Right atrium auricular region (tissue), 2 donors: ENCODE measurements around the gene SLC25A53. TPM values are rescaled to one million over a fixed set of nuclear protein-coding genes. Genes with fewer than 3 reads are reported as not detected.

Source experiments
- total RNA-seq, 2 donors: library from RNA; depleted of rRNA; stranded (reverse); fragments of >200 nt; gene quantifications; one replicate each; pipeline ENCODE4 v1.1.0, GENCODE V29; 2016

SLC25A53 gene
- total RNA-seq, 2 donors from 2014 or later, result 10.7 to 13.5 TPM

Other genes starting within 250 kb of the SLC25A53 start
- 1 to 10 TPM in 1 of 2 donors, not detected in 1; 2.4 TPM for gene TMSB15B, start 194.4 kb downstream of the SLC25A53 start, total RNA-seq
- not detected for gene H2BW1, start 143.3 kb downstream of the SLC25A53 start, total RNA-seq
- not detected for gene H2BW2, start 117.1 kb downstream of the SLC25A53 start, total RNA-seq
- under 1 TPM; 0.30 to 0.47 TPM for gene TMSB15C, start 80.8 kb downstream of the SLC25A53 start, total RNA-seq
- gene ZCCHC18, start 44.5 kb downstream of the SLC25A53 start, total RNA-seq, result under 1 TPM in 1 of 2 donors, not detected in 1; 0.43 TPM
- gene FAM199X, start 9.4 kb upstream of the SLC25A53 start, total RNA-seq, result 10 to 100 TPM; 12.2 to 14.4 TPM
- gene ESX1, start 97.9 kb upstream of the SLC25A53 start, total RNA-seq, result not detected